MM.1S (cell line): Measurements from ENCODE around the gene PGF.

ENCODE experiments used
- CTCF ChIP-seq: fragments of 300-600 bp; sonication (generic); IDR thresholded peaks from 2 replicates; pipeline ENCODE4 v1.5.1; 2016; ENCODE audit warnings: antibody characterized with exemption, low read length, mixed read lengths
- EZH2 ChIP-seq: fragments of 300-600 bp; sonication (generic); optimal IDR thresholded peaks from 2 replicates; pipeline ENCODE3; 2017; ENCODE audit warnings: low read depth, mild to moderate bottlenecking, antibody characterized with exemption, low read length, mixed read lengths
- EZH2phosphoT487 ChIP-seq: fragments of 300-600 bp; sonication (generic); IDR thresholded peaks from 2 replicates; pipeline ENCODE4 v1.6.1; 2018; ENCODE audit warnings: antibody characterized with exemption, low read length

DNA sequence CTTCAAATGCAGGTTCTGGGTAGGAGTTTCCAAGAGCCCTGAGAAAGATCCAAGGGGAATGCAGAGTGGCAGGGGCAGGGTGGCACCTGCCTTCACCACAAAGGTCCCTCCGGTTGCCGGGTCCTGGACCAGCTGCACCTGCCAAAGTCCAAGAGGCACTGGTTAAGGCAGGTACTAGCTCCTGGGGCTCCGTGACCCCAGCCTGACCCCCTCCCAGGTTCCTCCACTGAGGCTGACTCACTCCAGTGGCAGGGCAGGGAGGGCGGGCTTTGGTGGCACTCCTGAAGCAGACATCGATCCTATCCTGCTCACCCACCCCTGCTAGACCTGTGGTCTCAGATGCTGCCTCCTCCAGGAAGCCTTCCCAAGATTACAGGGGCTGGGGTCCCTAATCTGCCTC lies 43.7 kb downstream of the PGF start:
- no peak for TF ChIP-seq CTCF
- TF ChIP-seq EZH2, result no peak
- TF ChIP-seq EZH2phosphoT487, result no peak
